AG09309 (cell line): ENCODE data around the gene COL2A1.

ENCODE experiments used
- DNase-seq: peaks from one replicate; pipeline ENCODE4 v3.0.0-alpha.2; 2010; ENCODE audit warnings: low read depth
- H3K4me3 ChIP-seq: 2 replicates; pipeline ENCODE4 v1.5.1; 2011; ENCODE audit warnings: mild to moderate bottlenecking, low read depth, low read length, moderate library complexity; ENCODE audit not compliant: control insufficient read depth
- CTCF ChIP-seq: IDR thresholded peaks from 2 replicates; pipeline ENCODE4 v1.5.1; 2011; ENCODE audit warnings: mild to moderate bottlenecking, low read depth, low read length, inconsistent platforms; ENCODE audit not compliant: insufficient read depth, control insufficient read depth; ENCODE audit errors: missing control alignments

Gene COL2A1

DNA sequence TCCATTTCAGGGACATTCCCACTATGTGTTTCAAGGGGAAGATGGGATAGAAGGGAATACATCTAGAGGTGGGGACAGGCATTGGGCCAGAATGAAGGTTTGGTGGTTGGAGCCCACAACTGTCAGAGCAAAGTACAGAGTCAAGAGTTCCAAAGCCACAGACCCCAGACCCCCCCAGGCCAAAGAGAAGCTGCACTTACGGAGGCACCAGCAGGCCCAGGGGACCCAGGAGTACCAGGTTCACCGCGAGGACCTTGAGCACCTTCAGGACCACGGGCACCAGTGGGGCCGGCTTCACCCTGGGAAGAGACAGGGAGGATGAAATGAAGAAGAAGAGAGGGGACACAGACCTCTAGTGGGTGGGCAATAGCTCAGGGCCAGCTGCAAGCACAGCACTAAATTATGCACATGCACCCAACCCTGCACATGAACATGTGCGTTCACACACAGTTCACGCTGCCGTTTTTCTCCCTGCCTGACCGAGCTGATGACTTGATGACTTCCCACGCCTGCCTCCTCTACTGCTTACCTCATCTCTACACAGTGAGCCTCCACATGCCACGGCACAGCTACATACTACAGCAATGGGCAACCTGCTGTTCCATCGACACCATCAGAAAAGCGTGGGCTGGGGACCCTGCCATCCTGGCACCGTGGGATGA lies 16.7 kb downstream of the COL2A1 start:
- no peak for TF ChIP-seq CTCF
- H3K4me3 ChIP-seq = no peak overlapping the region
- no peak for DNase-seq

- no peak overlapping the region for H3K4me3 ChIP-seq
- no peak for TF ChIP-seq CTCF
- DNase-seq = no peak
Observed at GRCh38 chr12:47986832-47987231, 17.4 kb downstream of the COL2A1 start.

GRCh38 chr12:47986291-47986660 lies 18.0 kb downstream of the COL2A1 start:
- TF ChIP-seq CTCF = no peak
- H3K4me3 ChIP-seq = no peak overlapping the region
- no peak for DNase-seq

DNA sequence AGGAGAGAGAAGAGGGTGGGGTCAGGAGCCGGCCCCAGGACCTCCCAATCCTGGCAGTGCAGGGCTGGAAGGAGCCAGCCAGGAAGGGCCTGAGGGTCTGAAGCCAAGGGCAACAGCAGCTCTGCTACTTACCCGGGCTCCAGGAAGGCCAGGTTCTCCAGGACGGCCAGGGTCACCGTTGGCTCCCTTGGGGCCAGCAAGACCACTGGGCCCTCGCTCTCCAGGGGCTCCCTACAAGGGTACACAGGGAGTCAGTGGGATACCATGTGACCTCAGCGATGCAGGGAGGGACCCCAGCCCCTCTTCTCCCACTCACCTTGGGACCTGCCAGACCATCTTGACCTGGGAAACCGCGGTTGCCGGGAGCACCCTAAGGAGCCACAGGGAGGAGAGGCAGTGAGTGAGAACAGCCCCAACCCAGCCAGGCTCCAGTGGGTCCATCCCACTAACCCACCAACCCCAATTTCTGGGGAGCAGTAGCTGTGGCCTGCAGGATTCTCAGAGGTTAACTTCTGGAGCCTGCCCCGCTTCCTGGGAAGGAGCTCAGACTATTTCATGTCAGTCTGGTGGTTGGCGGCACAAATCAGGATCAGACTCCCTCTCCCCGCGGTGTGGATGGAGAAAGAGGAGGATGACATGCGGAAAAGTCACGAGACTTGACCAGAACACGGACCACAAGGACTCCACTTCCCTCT lies 18.5 kb downstream of the COL2A1 start:
- DNase-seq = no peak
- no peak for TF ChIP-seq CTCF
- no peak overlapping the region for H3K4me3 ChIP-seq

GRCh38 chr12:47984331-47984801 lies 19.9 kb downstream of the COL2A1 start:
- H3K4me3 ChIP-seq = no peak overlapping the region
- no peak for DNase-seq
- no peak for TF ChIP-seq CTCF

GRCh38 chr12:47983541-47984115 lies 20.6 kb downstream of the COL2A1 start:
- no peak overlapping the region for H3K4me3 ChIP-seq
- no peak for DNase-seq
- TF ChIP-seq CTCF = no peak

- no peak for DNase-seq
- H3K4me3 ChIP-seq = no peak overlapping the region
- TF ChIP-seq CTCF = no peak
Observed at GRCh38 chr12:47982770-47983169, 21.5 kb downstream of the COL2A1 start.
